HCT116 (cell line): ENCODE results near the gene NDUFAB1. TPM values are rescaled to one million over a fixed set of nuclear protein-coding genes. Genes with fewer than 3 reads are reported as not detected.

Experiments
- ATAC-seq: fragments of 200-7000 bp; cut with Tn5 transposase; 2 replicates; pipeline ENCODE4 v1.9.1; 2020; ENCODE audit warnings: mild to moderate bottlenecking, moderate library complexity
- BruUV-seq: library from RNA; stranded (reverse); fragments of 400-500 nt; replicated peaks from 2 replicates; lab custom pipeline; 2021; lab: Mats Ljungman, UMichigan
- CTCF ChIA-PET: fragments of 300-600 bp; sonication (Branson Sonifier 250); formaldehyde crosslinking; loops from one replicate; lab custom pipeline; 2021; ENCODE audit warnings: antibody characterized with exemption; lab: Charles Lee
- POLR2A ChIA-PET: fragments of 300-600, 350-600 bp; sonication (Branson Sonifier 250); formaldehyde crosslinking; loops from one replicate; lab custom pipeline; 2021; ENCODE audit warnings: antibody characterized with exemption; lab: Charles Lee
- RAD21 ChIA-PET, 2 experiments: fragments of 300-600 bp; sonication (Branson Sonifier 250); formaldehyde crosslinking; loops; one replicate each; lab custom pipeline; 2023; ENCODE audit warnings: low total read pairs in 2 of 2; ENCODE audit not compliant: uncharacterized antibody in 2 of 2, unreplicated experiment in 2 of 2, low non-redundant PET in 1 of 2; lab: Charles Lee
- DNase-seq: peaks from one replicate; pipeline ENCODE4 v3.0.0-alpha.2; 2010; ENCODE audit warnings: low read depth, low spot score
- H2AFZ ChIP-seq: fragments of 200-600 bp; shearing (Covaris generic), sonication (generic); 2 replicates; pipeline ENCODE4 v1.6.1; 2017; ENCODE audit warnings: low read depth, mixed run types, mixed read lengths, antibody characterized with exemption, low read length; ENCODE audit not compliant: poor library complexity, severe bottlenecking
- H3K27ac ChIP-seq: 2 replicates; pipeline ENCODE4 v1.5.1; 2012; ENCODE audit warnings: low read depth, low read length
- H3K27me3 ChIP-seq: fragments of 200-600 bp; sonication (generic); 2 replicates; pipeline ENCODE4 v1.6.1; 2016; ENCODE audit warnings: mixed run types, low read length, mixed read lengths; ENCODE audit not compliant: insufficient read depth
- H3K36me3 ChIP-seq, 2 experiments: fragments of 200-500 bp in 1 of 2; fragments of 200-600 bp in 1 of 2; sonication (Bioruptor generic) in 1 of 2; sonication (generic) in 1 of 2; 2 replicates each; pipeline versions ENCODE4 v1.5.1 to v1.6.1; 2014 to 2016; ENCODE audit warnings: low read length in 2 of 2, inconsistent platforms in 1 of 2, mixed read lengths in 1 of 2, mixed run types in 1 of 2; ENCODE audit not compliant: insufficient read depth in 2 of 2, control insufficient read depth in 1 of 2
- H3K4me1 ChIP-seq, 2 experiments: fragments of 200-600 bp in 1 of 2; sonication (generic) in 1 of 2; 2 replicates each; pipeline versions ENCODE4 v1.5.1 to v1.6.1; 2012 to 2017; ENCODE audit warnings: low read length in 2 of 2, inconsistent platforms in 1 of 2, mild to moderate bottlenecking in 1 of 2, mixed read lengths in 1 of 2, mixed run types in 1 of 2, moderate library complexity in 1 of 2; ENCODE audit not compliant: insufficient read depth in 2 of 2, control insufficient read depth in 1 of 2
- H3K4me2 ChIP-seq: fragments of 200-600 bp; sonication (generic); 2 replicates; pipeline ENCODE4 v1.6.1; 2017; ENCODE audit warnings: mixed run types, low read length, mixed read lengths
- H3K4me3 ChIP-seq, 2 experiments: fragments of 200-600 bp in 1 of 2; sonication (generic) in 1 of 2; replicated peaks in 1 of 2; 2 replicates each; pipeline ENCODE4 v1.5.1; 2011 to 2016; ENCODE audit warnings: low read length in 2 of 2, control low read depth in 1 of 2, low read depth in 1 of 2, mild to moderate bottlenecking in 1 of 2, mixed read lengths in 1 of 2, mixed run types in 1 of 2
- H3K79me2 ChIP-seq: fragments of 200-600 bp; sonication (generic); 2 replicates; pipeline ENCODE4 v1.6.1; 2017; ENCODE audit warnings: mild to moderate bottlenecking, mixed run types, low read length, moderate library complexity, mixed read lengths; ENCODE audit not compliant: insufficient read depth
- H3K9ac ChIP-seq: fragments of 200-600 bp; sonication (generic); 2 replicates; pipeline ENCODE4 v1.6.1; 2016; ENCODE audit warnings: low read length, mixed read lengths
- H3K9me2 ChIP-seq: fragments of 200-600 bp; sonication (generic), shearing (Covaris generic); 2 replicates; pipeline ENCODE4 v1.6.1; 2017; ENCODE audit warnings: mixed run types, mild to moderate bottlenecking, moderate library complexity; ENCODE audit not compliant: insufficient read depth
- H3K9me3 ChIP-seq, 2 experiments: fragments of 200-500 bp in 1 of 2; fragments of 200-600 bp in 1 of 2; sonication (Bioruptor generic) in 1 of 2; sonication (generic) in 1 of 2; 2 replicates each; pipeline ENCODE4 v1.6.1; 2014 to 2017; ENCODE audit warnings: low read length in 2 of 2, mixed read lengths in 2 of 2, inconsistent platforms in 1 of 2, low read depth in 1 of 2, mild to moderate bottlenecking in 1 of 2, mixed run types in 1 of 2, moderate library complexity in 1 of 2; ENCODE audit not compliant: control insufficient read depth in 1 of 2, insufficient read depth in 1 of 2
- H4K20me1 ChIP-seq: fragments of 200-600 bp; sonication (generic), shearing (Covaris generic); 2 replicates; pipeline ENCODE4 v1.6.1; 2017; ENCODE audit warnings: mixed run types, mild to moderate bottlenecking, moderate library complexity; ENCODE audit not compliant: insufficient read depth
- ATF3 ChIP-seq: IDR thresholded peaks from 2 replicates; pipeline ENCODE4 v1.6.1; 2012
- EGR1 ChIP-seq: IDR thresholded peaks from 2 replicates; pipeline ENCODE4 v1.6.1; 2012; ENCODE audit warnings: low read depth
- EZH2phosphoT487 ChIP-seq: fragments of 200-600 bp; IDR thresholded peaks from 2 replicates; pipeline ENCODE4 v1.6.1; 2018; ENCODE audit warnings: antibody characterized with exemption, borderline replicate concordance
- SP1 ChIP-seq: IDR thresholded peaks from 2 replicates; pipeline ENCODE4 v1.6.1; 2012; ENCODE audit warnings: low read depth
- SRF ChIP-seq: IDR thresholded peaks from 2 replicates; pipeline ENCODE4 v1.6.1; 2012; ENCODE audit warnings: low read depth
- YY1 ChIP-seq: IDR thresholded peaks from 2 replicates; pipeline ENCODE4 v1.6.1; 2011; ENCODE audit warnings: low read length, low read depth, moderate library complexity, mild to moderate bottlenecking; ENCODE audit not compliant: insufficient replicate concordance; ENCODE audit errors: extremely low read depth
- ZBTB33 ChIP-seq: IDR thresholded peaks from 2 replicates; pipeline ENCODE4 v1.6.1; 2011; ENCODE audit warnings: mild to moderate bottlenecking, low read length, moderate library complexity; ENCODE audit not compliant: insufficient replicate concordance; ENCODE audit errors: extremely low read depth
- intact Hi-C: fragments of 100-400 bp; cut with micrococcal nuclease; formaldehyde crosslinking; loops from 2 replicates; pipeline ENCODE4 v1.10.0; 2022
- total RNA-seq: library from RNA; stranded (reverse); gene quantifications from one replicate; pipeline ENCODE4 v1.2.1, GENCODE V29; 2021; ENCODE audit not compliant: unreplicated experiment
- TF ChIP-seq, protein P1 (sequence below), 3 experiments: fragments of 200-600 bp in 1 of 3; sonication (generic) in 1 of 3; IDR thresholded peaks in 2 of 3; conservative IDR thresholded peaks in 1 of 3; 2 replicates each; pipeline ENCODE4 v1.5.1; 2012 to 2017; ENCODE audit warnings: low read depth in 2 of 3, low read length in 2 of 3, antibody characterized with exemption in 1 of 3, borderline replicate concordance in 1 of 3, control low read depth in 1 of 3, mild to moderate bottlenecking in 1 of 3, mixed read lengths in 1 of 3, mixed run types in 1 of 3, moderate library complexity in 1 of 3; ENCODE audit not compliant: insufficient read depth in 1 of 3
- TF ChIP-seq, protein P2 (sequence below): IDR thresholded peaks from 2 replicates; pipeline ENCODE4 v1.6.1; 2012; ENCODE audit warnings: low read depth
- TF ChIP-seq, protein P3 (sequence below): IDR thresholded peaks from 2 replicates; pipeline ENCODE4 v1.6.1; 2012

Gene NDUFAB1
- total RNA-seq, 1 experiment from 2014 or later, result 169 TPM

DNA sequence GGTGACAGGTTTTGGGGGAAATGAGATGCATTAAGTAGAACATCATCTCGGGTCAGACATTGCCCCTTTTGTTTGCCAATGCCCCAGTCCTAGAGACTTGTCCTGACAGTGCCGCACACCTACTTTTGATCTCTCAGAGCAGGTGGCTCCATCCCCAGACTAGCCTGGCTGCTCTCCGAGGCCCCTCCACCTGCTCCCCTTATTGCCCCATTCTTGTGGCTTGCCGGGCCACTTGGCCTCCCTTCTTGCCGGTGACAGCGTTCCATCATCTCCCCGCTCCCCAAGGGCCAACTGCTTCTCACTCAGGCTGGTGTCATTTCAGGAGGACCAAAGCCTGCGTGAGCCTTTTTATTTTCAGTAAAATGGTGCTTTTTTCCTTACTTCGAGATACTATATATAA, 23.7 kb downstream of the NDUFAB1 start (continued):
- TF ChIP-seq, protein P1, sequence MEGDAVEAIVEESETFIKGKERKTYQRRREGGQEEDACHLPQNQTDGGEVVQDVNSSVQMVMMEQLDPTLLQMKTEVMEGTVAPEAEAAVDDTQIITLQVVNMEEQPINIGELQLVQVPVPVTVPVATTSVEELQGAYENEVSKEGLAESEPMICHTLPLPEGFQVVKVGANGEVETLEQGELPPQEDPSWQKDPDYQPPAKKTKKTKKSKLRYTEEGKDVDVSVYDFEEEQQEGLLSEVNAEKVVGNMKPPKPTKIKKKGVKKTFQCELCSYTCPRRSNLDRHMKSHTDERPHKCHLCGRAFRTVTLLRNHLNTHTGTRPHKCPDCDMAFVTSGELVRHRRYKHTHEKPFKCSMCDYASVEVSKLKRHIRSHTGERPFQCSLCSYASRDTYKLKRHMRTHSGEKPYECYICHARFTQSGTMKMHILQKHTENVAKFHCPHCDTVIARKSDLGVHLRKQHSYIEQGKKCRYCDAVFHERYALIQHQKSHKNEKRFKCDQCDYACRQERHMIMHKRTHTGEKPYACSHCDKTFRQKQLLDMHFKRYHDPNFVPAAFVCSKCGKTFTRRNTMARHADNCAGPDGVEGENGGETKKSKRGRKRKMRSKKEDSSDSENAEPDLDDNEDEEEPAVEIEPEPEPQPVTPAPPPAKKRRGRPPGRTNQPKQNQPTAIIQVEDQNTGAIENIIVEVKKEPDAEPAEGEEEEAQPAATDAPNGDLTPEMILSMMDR (IDR thresholded peaks at IDR 0.05 in 2 of 3, conservative IDR thresholded peaks at IDR 0.05 in 1 of 3; ENCODE audit: borderline replicate concordance in 1 of 3, insufficient read depth in 1 of 3, low read depth in 2 of 3, low read length in 2 of 3), result no peak
- TF ChIP-seq, protein P2, sequence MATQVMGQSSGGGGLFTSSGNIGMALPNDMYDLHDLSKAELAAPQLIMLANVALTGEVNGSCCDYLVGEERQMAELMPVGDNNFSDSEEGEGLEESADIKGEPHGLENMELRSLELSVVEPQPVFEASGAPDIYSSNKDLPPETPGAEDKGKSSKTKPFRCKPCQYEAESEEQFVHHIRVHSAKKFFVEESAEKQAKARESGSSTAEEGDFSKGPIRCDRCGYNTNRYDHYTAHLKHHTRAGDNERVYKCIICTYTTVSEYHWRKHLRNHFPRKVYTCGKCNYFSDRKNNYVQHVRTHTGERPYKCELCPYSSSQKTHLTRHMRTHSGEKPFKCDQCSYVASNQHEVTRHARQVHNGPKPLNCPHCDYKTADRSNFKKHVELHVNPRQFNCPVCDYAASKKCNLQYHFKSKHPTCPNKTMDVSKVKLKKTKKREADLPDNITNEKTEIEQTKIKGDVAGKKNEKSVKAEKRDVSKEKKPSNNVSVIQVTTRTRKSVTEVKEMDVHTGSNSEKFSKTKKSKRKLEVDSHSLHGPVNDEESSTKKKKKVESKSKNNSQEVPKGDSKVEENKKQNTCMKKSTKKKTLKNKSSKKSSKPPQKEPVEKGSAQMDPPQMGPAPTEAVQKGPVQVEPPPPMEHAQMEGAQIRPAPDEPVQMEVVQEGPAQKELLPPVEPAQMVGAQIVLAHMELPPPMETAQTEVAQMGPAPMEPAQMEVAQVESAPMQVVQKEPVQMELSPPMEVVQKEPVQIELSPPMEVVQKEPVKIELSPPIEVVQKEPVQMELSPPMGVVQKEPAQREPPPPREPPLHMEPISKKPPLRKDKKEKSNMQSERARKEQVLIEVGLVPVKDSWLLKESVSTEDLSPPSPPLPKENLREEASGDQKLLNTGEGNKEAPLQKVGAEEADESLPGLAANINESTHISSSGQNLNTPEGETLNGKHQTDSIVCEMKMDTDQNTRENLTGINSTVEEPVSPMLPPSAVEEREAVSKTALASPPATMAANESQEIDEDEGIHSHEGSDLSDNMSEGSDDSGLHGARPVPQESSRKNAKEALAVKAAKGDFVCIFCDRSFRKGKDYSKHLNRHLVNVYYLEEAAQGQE, result no peak
- TF ChIP-seq, all 23 proteins: peak for 0

DNA sequence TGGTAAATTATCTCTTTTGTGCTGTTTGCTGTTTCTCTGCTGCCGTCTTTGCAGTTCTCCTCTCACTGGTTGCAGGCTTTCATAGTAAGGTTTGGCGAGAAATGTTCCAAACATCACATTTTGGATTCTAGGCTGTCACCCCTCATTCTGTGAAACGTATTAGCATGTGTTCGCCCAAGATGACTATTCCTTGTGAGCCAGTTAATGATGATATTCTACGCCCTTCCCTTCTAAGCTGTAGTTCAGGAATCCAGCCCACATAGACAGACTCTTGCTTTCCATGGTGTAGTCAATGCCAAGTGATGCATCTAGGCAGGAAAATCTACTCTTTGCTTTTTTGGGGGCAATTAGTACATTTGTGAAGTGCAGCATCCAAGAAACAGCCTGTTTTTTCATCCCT, 24.2 kb downstream of the NDUFAB1 start:
- Histone ChIP-seq H3K9me2 (no peaks in the 10 kb centered on the region), H3K4me2 (no peak overlapping the region), H3K36me3 (peaks cover 25 to 44% of the 10 kb centered on the region in 2 experiments), H3K9ac (no peak overlapping the region), H3K4me1 (no peaks in the 10 kb centered on the region), H2AFZ (no peak overlapping the region), H4K20me1 (no peaks in the 10 kb centered on the region), H3K4me3 (no peak overlapping the region), H3K79me2 (no peaks in the 10 kb centered on the region), H3K27ac (no peak overlapping the region), H3K9me3 (no peaks in the 10 kb centered on the region), H3K27me3 (no peaks in the 10 kb centered on the region)
- intact Hi-C loops, result no loop called here
- TSS peak; percentile 5 for BruUV-seq
- POLR2A ChIA-PET, result no interaction called here
- RAD21 ChIA-PET, result no interaction called here
- DNase-seq (no peak), ATAC-seq (no peak)
- CTCF ChIA-PET, result interaction anchor here (0.8 kb wide), 1 partner anchor 14 kb away, joined by 3 read pairs; the partner anchor contains the start of genes EARS2 and UBFD1
- TF ChIP-seq ZBTB33 (no peak), EGR1 (no peak), SRF (no peak), ATF3 (no peak), YY1 (no peak), SP1 (no peak), EZH2phosphoT487 (no peak)
- TF ChIP-seq, protein P3, sequence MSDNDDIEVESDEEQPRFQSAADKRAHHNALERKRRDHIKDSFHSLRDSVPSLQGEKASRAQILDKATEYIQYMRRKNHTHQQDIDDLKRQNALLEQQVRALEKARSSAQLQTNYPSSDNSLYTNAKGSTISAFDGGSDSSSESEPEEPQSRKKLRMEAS, result no peak
- TF ChIP-seq, protein P2, result no peak
